NCI-H187 treated with DMSO at 0.1 percent for 48 hours (cell line): ENCODE results near the gene ATF6.

ENCODE experiments used
- DNase-seq: peaks from one replicate; lab custom pipeline; 2025; lab: John Stamatoyannopoulos, UW

Gene ATF6

DNA sequence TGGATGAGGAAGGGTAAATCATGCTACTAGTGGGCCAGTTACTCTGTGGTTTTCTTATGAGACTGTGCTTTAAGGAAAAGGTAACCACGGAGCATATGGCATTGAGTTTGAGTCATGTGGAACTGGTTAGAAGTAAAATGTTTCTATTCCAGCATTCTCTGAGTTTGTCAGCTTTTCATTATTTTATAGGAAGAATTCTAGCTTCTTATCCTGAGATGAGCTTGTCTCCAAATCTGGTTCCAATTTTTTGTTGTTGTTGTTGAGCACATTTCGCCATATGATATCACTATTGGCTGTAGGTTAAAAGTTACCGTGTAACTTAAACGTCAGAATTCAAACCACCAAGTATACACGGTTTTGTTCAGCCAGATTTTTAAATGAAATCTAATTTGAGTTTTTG is 69.9 kb downstream of the ATF6 start:
- no peak for DNase-seq

DNA sequence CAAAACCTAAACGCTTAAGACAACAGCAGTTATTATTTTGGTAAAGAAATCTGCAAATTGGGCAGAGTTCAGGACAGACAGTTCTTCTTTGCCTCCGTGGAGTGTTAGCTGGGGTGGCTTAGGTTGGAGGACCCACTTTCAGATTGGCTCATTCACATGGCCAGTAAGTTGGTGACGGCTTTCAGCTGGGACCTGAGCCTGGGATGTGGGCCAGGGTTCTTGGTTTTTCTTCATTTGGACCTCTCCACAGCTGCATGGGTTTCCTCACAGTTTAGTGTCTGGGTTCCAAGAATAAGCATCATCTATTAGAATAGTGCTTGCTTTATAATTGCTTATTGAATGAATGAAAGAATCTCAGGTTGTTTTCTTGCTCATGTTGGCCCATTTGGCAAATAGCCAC is 72.2 kb downstream of the ATF6 start:
- DNase-seq: no peak

DNA sequence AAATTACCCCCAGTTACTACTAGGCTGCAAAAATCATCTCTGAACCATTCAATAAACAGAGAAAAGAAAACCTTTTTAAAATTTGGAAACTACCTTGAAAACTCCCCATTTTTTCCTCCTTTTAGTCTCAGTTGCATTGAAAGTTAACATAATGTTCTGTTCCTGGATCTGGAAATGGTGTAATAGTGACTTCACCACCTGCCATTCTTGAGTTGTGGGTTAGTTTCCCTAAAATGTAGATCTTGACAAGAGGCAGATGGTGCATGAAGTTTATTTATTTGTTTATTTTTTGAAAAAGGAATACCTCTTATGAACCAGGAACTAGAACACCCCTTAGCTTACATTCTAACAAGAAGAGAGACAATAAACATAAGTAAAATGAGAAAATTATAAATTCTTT is 72.8 kb downstream of the ATF6 start:
- DNase-seq: no peak

DNA sequence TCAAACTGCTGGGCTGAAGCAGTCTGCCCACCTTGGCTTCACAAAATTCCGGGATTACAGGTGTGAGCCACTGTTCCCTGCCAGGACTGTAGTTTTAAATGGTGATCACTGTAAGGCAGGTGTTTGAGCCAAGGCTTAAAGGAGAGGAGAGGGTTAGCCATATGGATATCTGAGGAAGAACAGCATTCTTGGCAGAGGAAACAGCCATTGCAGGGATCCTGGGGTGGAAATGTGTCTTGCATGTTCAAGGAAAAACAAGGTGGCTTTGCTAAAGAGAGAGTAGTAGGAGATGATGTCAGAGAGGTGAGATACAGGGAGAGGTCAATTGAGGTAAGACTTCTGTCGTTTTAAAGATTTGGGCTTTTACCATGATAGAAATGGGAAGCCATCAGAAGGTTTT is 73.5 kb downstream of the ATF6 start:
- DNase-seq: no peak

DNA sequence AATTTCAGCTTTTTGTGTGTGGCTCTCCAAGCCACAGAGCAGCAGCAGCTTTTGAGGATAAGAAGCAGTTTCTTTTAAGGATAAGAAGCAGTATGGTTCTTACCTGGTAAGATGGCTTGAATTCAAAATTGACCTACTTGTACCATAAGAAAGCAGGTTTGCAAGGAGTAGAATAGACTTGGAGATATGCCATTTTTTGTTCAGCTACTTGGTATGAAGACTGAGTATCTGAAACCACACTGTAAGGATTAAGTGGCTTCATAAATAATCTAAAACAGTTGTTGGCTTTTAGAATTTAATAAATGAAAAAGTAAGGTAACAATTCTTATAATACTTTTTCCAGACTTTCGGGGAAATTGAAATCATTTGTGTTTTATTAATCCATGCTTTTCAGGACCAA is 74.2 kb downstream of the ATF6 start:
- DNase-seq: no peak

DNA sequence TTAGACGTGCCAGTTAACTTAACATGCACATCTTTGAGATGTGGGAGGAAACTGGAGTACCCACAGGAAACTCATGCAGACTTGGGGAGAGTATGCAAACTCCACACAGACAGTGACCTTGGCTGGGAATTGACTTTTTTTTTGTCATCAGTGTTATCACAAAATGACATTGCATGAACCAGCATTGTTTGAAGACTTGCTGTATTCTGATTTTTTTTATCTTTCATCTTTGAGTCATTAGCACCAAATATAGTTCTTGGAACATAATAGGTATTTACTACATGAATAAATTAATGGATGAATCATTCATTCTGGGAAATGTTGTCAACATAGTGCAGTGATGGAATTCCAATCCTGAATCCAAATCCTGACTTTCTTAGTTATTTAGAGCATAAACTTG is 77.0 kb downstream of the ATF6 start:
- no peak for DNase-seq

DNA sequence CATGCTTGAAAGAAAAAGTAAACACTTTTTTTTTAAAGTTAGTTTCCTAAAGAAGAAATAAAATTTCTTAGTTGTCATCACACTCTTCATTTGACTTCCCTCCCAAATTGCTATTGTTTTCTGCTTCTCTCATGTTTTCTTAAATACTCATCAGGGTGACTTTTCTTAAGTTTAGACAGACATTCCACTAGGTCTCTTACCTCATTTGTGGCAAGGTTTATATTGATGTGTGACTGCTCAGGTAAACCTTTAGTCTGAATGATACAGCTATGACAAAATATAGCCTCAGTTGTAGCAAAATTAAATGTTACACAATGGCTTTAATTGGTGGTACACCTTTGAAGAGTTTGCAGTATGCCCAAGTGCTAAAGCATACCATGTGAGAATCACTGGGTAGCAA is 78.6 kb downstream of the ATF6 start:
- no peak for DNase-seq

DNA sequence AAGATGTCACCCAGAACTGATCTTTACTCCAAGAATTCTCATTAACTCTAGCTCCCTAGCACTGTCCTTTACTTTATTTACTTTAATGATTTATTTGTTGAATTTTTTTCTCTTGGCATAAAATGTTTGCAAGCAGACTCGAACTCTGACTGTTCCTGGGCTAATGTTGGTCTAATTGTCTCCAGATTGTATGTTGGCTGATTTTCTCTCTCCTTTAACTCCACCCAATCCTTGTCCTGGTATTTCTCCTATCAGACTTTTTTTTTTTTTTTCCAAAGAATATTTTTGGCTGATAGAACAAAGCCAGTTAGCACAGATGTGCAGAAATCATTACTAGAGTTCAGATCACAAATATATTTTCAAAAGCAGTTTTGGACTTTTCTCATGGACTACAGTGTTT is 82.6 kb downstream of the ATF6 start:
- DNase-seq: no peak

DNA sequence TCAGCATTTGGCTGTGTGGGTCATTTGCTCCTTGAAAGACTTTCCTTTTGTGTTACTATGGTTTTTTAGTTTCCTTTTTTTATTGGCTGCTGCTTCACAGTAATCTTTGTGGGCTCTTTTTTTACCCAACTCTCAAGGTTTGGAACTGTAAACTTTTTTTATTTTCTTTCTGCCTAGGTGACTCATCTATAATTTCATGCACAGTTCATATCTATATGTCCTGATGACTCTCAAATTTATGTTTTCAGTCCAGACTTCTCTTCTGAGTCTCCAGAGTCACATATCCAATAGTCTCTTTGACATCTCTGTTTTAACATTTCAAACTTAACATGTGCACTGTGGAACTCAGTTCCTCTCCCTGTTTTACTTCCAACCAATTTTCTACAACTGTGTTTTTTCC is 83.4 kb downstream of the ATF6 start:
- no peak for DNase-seq

DNA sequence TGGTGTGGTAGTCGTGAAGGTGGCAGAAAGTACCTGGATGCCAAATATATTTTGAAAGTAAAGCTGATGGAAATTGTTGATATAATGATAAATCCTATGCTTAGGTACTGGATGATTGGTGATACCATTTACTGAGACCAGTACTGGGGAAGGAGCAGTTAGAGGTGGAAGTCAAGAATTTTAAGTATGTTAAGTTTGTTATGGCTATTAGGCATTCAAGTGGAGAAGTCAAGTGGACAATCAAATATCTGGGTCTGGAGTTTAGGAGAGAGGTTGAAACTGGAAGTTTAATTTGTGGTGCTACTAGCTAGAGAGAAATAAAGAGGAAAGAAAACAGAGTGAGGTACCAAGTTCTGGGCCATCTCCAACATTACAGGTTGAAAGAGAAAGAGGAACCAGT is 89.1 kb downstream of the ATF6 start:
- no peak for DNase-seq

DNA sequence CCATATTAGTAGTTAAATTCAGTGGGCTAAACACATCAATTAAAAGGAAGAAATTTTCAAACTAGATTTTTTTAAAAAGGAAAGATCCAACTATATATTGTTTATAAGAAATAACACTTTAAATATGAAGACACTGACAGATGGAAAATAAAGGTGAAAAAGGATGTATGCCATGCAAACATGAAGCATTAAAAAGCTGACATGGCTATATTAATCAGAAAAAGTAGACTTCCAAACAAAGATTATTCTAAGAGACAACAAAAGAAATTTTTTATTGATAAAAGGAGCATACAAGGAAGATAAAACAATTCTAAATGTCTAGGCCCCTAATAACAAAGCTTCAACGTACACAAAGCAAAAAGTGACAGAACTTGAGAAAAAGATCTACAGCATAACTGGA is 92.2 kb downstream of the ATF6 start:
- no peak for DNase-seq

DNA sequence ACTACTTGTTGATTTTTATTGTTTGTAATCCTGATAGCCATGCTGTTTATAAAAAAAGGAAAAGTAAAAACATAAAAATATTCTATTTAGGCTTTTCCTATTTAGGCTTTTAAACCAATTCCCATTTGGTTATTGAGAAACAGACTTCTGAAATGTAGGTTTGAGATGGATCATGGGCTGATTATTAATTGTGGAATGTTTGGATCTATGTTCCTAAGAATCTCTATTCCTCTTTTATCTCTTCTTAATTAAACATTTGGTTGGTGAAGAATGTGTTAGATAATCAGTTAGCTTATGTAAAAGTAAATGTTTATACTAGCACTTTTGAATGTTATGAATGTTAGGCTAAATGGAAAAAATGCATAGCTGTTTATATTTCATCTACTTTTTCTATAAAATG is 97.4 kb downstream of the ATF6 start:
- no peak for DNase-seq

DNA sequence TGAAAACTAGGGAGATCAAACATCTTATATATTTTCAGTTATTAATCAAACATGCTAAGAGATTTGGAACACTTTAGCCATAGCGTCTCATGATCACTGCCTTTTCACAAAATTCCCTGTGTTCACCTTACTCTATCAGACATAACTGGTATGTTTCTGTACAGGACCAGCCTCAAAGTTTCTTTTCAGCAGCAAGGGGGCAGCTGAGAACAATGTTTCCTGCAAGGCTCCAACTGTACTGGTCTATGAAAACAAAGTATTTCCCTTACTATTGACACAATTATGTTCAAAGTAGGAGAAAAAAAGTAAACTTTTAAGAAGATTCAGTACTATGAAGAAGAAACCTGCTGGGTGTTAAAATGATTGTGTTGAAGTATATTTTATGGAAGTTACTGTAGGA is 98.5 kb downstream of the ATF6 start:
- no peak for DNase-seq

DNA sequence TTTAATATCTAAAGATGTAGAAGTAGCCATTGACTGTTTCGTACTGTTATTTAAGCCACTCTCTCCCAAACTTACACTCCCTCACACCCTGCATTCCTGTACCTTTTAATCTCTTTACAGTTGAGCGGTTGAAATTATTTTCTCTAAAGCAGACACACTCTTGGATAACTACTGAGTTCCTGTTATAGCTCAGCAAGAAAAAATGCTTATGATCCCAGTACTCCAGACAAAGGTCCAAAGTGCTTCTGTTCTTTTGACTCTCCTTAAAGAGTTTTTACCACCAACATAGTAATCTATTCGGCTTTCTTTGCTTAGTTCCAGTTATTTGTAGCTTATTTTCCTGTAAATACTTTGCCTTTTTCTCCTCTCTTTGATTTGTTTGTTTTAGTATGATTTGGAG is 100.1 kb downstream of the ATF6 start:
- DNase-seq: no peak

DNA sequence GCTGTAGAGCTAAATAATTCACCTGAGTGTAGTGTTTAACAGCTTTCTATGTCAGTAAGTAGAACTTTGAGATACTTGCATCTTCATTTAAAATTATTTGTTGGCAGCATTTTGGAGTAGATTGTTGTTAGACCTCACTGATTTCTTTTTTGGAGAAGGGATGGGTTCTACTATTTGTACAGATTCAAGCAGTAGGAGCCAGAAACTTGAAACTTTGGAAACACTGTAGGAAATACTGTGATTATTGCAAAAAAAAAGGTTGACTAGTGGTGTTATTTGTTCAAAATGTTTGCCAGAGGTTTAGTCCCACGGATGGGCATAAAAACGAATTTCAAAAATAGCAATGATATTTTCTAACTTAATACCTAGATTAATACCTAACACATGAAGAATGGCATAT is 102.7 kb downstream of the ATF6 start:
- no peak for DNase-seq

DNA sequence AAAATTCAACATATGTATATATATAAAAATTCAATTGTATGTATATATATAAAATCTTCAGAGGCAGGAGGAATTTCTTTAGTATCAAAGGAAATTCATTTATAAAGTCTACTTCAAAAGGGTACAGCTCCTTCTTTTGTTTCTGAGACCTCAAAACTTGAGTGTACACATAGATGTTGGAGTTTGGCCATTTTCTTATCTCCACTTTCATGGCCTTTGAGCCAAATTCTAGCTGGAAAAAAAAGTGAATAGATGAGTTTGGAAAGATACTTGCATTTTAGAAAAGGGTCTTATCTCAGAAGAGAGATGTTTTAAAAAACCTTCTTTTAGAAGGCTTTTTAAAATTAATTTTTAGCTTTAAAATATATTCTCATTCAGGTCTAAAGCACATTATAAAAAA is 103.2 kb downstream of the ATF6 start:
- DNase-seq: no peak

DNA sequence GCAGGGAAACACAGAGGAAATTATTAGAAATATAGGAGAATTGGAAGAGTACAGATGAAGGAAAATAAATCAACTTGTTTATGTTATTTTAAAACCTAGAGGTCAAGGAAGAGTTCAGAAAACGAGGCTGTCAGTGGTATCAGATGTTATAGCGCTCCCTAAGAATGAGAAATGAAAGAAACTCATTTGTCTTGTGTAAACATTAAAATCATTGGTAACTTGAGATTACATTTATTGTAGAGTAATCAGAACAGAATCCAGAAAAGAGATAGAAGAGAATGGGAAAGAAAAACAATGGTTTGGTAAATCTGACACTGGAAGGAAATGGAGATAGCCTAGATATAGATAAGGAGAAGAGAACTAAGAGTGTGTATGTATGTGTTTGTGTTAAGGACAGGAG is 106.4 kb downstream of the ATF6 start:
- no peak for DNase-seq

DNA sequence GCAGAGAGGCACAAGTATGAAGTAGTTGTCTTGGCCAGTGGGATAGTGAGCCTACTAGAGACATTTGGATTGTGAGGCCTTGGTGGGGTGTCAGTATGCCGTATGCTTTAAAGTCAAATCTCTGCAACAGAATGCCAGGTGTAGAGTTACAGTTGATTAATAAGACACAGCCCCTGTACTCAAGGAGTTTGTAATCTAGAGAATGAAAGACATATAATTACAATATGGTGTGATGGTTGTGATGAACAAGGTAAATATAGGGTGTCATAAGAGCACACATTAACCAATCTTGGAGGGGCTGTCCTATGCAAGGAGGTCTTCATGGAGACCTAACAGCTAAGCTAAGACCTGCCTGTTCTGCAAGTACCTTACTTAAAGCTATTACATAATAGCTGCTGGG is 113.1 kb downstream of the ATF6 start:
- DNase-seq: no peak

DNA sequence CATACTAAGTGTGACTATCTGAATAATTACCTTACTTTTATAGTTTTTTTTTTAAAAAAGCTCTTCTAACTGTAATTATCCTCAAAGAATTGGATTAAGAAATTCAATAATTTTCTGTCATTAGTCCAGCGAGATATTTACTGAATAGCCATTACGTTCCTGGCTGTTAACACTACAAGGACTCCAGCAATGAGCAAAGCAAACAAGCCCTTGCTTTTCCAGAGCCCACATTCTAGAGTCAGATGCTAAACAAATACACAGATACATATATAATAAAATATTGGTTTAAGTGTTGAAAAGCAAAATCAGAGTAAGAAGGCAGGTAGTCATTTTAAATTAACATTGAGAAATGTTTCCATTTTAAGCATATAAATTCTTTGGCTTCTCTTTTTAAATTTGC is 118.4 kb downstream of the ATF6 start:
- peak; percentile 65 for DNase-seq

DNA sequence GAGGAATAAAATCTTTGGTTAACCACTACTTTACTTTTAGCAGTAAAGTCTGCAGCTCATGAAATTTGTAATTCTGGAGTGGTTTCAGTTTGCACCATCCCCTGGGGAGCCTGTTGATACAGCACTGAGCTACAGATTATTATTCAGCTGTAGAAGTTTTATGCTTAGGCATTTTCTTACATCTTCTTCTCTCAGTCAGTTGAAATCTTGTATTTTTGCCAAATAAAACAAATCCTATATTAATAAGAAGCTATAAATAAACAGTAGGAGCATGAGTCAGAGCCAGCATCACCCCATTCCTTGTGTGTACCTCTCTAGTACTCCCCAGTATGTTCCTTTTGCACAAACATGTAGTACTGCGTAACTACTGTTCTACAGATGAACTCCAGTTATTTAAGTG is 118.9 kb downstream of the ATF6 start:
- no peak for DNase-seq

DNA sequence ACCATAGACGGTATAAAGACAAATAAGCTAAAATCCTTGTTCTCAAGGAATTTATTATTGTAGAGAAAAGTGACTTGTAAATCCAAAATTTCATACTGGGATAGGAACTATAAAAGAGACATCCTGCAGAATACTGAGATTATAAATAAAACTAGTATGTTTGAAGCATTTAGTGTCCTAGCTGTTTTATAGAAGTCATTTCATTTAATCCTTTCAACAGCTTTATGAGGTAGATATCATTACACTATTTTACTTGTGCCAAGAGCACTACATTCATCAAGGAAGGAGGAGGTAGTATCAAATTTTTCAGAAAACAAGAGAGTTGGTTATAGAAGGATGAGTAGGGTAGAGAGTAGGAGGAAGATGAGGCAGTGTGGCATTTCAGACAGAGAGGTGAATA is 119.6 kb downstream of the ATF6 start:
- DNase-seq: no peak

DNA sequence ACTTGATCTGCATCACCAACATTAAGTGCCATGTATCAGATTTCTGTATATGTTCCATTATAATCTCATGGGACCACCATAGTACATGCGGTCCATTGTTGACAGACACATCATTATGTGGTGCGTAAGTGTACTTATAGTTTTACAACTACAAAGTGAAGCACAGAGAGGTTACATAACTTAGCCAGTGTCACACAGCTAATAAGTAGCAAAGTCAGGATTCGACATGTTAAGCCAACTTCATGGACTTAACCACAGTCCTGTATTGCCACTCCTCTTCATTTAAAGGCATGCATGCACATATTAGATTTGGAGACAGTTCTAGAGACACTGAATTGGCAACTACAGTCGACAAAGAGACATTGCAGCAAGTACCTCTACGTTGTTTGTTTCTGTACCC is 120.5 kb downstream of the ATF6 start:
- DNase-seq: no peak

DNA sequence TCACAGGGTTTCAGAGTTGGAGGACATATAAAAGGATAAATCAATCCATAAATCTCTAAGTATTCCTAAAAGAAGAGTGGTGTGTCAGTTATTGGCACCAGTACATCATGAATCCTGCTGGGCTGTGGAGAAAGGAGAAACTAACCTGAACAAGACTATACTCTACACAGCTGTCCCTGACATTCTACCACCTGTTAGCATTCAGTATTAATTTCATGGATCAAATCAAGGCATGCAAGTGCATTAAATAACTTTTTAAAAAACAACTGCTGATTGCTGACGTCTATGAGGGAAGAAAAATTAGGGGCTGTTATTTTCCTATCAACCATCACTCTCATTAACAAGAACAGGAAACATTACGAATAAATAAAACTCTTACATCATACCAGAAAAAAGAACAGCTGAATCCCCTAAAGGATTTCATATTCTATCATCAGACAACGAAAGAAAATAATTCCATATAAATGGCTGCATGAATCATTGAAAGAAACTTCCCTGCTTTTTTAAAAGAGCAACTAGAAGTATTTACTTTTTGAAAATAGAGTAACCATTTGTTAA is 121.7 kb downstream of the ATF6 start:
- DNase-seq: no peak

DNA sequence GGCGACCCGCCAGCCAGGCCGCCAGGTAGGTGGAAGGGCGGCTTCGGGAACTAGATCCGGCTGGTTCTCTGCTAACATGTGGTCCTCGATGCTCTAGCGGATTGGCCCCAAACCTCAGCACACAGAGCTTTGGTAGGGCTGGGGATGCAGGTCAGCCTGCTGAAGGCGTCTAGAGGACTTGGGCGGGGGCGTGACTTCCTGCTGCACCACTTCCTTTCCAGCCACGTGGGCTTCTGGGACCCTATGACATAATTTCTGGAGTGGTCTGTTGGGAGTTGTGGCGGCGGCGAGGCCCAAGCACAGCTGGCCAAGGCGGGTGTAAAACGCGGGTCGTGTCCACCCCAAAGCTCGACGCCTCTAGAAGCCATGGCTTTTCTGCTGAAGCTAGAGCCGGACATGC is 124.5 kb downstream of the ATF6 start:
- DNase-seq: no peak

DNA sequence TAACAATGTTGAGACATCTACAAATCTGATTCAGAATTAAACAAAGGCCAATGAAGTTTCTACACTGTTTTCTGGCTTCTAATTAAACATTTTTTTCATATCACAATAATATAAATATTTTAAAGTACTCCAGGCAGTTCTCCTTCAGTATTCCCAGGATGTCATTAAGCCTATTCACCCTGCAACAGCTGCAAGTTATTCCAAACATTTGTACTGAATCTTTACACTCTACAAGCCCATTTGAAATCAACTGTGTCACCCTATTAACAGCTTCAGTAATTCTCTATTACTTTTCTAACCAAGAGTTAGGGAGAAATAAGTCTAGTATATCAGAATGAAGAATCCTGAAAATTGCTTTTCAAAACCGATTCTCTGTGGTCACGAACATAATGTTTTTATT is 133.0 kb downstream of the ATF6 start:
- no peak for DNase-seq
